Prostate gland (tissue), 2 donors: Measurements from ENCODE around the gene TSEN15.

ENCODE experiments used
- POLR2AphosphoS5 ChIP-seq: sonication (generic); formaldehyde crosslinking; IDR thresholded peaks from one replicate; pipeline ENCODE4 v1.6.1; 2017; ENCODE audit warnings: antibody characterized with exemption
- TF ChIP-seq, protein P1 (sequence below), 4 experiments: fragments of 200-600 bp in 2 of 4; fragments of 450-650 bp in 2 of 4; sonication (generic) in 2 of 4; IDR thresholded peaks; 1 replicate in 3 of 4; 2 replicates in 1 of 4; pipeline ENCODE4 v1.5.1; 2016 to 2019; ENCODE audit warnings: antibody characterized with exemption in 4 of 4, mild to moderate bottlenecking in 2 of 4, moderate library complexity in 2 of 4

DNA sequence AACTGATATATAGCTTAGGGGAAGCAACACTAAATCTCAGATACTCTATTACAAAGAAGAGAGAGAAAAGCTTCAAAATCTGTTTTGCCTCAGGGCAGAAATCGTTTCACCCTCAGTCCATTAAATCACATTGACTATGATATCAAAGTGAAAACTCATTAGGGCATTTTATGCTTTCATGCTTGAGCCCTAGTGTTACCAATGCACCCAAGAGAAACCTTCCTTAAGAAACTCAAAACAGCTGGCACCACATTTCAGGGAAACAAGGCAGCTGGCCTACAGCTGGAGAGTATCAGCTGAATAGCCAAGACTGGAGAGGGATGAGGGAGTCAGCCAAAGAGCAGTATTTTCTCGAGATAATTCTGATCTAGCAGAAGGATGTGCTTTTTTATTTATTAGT, 28.9 kb upstream of the TSEN15 start:
- TF ChIP-seq POLR2AphosphoS5 = no peak
- TF ChIP-seq, protein P1, sequence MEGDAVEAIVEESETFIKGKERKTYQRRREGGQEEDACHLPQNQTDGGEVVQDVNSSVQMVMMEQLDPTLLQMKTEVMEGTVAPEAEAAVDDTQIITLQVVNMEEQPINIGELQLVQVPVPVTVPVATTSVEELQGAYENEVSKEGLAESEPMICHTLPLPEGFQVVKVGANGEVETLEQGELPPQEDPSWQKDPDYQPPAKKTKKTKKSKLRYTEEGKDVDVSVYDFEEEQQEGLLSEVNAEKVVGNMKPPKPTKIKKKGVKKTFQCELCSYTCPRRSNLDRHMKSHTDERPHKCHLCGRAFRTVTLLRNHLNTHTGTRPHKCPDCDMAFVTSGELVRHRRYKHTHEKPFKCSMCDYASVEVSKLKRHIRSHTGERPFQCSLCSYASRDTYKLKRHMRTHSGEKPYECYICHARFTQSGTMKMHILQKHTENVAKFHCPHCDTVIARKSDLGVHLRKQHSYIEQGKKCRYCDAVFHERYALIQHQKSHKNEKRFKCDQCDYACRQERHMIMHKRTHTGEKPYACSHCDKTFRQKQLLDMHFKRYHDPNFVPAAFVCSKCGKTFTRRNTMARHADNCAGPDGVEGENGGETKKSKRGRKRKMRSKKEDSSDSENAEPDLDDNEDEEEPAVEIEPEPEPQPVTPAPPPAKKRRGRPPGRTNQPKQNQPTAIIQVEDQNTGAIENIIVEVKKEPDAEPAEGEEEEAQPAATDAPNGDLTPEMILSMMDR (IDR thresholded peaks at IDR 0.05) = no peak
